T-helper 1 cell (primary cell): ENCODE data around the gene KCNH3.
"Not testable (repeated sequence)": the region's sequence is repeated elsewhere in the genome, so short reads cannot be mapped to it uniquely, and the experiment has no call there.

ENCODE experiments used
- DNase-seq, 5 donors: peaks; one replicate each; pipeline ENCODE4 v3.0.0-alpha.2; 2012 to 2020

KCNH3 gene

DNA sequence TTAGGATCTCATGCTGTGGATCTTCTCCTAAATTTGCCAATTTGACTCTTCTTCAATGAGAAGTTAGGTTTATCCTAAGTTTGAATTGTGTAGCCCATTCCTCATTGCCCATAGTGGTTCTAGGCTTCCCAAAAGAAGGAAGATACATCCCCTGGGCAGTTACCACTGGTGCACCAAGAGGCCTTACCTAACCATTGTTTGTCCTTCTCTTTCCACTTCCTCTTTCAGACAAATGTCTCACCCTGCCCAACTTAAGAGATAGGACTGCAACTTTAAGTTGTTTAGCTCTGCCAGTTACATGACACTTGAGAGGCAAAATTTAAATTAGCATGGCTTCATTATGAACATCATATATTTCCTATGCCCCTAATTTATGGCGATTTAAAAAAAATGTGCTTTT is 9.4 kb upstream of the KCNH3 start:
- DNase-seq: no peak

DNA sequence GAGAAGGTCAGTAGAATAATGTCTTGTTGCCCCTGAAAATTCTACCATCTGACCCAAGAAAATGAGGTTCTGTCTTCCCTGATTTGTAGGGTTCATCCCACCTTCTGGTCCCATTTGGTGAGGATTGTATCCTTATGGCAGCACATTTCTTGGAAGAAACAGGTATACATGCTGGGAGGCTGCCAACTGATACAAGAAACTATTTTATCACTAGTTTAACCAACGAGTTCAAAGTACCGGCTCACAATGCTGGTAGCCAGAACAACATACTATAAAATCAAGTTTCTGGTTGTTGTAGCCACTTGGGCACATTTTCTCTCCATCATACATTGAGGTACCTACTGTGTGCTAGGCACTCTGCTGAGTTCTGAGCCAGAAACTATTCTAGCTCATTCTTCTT is 7.1 kb upstream of the KCNH3 start:
- DNase-seq: no peak

DNA sequence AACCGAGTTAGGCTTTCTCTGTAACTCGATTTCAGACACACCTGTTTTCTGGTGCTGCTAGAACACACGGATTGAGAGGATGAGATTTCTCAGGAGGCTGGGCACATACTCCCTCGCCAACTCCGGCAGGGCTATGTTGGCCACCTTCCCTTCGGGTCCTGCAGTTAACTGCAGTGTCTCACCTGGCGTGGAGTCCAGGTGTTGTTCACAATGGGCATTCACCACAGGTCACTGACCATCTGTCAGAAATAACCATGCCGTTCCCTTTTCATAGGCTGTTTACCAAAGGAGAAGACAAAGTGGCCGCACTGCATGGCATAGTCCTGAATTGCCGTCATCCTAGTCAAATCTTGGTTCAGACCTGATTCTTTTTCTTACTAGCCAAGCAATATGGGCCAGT is 5.5 kb upstream of the KCNH3 start:
- no peak for DNase-seq

DNA sequence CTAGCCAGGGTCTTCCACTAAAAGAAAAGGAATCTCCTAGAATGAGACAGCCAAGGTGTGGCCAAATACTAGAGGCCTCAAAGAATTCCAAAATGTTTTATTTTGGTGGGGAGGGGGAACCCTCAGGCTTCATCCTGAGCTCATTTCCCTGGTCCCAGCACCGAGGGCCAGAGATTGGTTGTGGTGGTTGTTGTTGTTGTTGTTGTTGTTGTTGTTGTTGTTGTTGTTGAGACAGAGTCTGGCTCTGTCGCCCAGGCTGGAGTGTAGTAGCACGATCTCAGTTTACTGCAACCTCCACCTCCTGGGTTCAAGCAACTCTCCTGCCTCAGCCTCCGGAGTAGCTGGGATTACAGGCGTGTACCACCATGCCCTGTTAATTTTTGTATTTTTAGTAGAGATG is 4.7 kb upstream of the KCNH3 start:
- not testable (repeated sequence) for DNase-seq

DNA sequence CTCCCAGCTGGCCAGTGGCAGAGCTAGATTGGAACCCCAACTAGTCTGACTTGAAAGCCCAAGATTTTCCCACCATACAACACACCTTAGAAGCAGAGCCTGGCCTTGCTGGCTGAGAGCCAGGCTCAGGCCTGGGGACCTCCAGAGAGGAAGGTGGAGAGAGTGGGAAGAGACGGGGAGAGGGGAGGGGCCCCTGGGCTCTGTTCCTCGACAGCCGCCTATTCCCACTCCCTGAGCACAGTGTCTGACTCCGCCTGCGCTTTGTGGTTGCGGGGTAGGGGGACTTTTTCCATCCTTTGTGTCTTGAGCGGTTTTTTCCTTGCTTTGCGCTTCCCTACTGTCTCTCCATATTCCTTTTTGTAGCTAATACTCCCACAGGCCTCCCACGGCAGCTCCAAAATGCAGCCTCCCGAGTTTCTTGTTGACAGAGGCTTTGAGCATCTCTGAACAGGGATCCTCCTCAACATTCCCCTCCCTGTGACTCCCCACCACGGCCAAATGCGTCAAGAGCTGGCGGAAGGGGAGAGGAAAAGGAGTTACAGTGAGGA is 4.0 kb upstream of the KCNH3 start:
- no peak for DNase-seq

DNA sequence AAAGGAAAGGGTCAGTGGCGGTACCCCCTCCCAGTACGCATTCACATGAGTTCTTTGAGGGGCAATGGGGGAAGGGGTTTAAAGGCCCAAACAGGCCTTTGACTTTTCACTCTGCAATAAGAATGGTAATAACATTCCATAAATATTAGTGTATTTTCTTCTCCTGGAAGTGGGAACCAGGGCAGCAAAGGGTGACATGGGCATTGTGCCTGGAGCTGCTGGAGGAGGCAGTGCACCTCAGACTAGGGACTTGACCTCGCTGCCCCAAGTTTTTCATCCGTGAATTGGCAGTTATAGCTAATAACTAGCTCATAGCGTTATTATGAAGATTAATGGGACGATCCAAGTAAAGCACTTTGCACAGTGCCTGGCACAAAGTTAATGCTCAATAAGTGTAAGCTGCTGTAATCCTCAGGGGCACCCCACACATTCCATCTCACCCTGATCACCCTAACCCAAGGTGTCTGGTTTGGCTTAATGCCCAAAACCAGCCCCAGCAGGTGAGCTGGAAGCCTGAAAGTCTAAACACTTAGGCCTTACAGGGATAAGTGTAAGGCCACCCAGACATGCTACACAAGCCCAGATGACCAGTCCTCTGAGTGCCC is 2.8 kb upstream of the KCNH3 start:
- no peak for DNase-seq

DNA sequence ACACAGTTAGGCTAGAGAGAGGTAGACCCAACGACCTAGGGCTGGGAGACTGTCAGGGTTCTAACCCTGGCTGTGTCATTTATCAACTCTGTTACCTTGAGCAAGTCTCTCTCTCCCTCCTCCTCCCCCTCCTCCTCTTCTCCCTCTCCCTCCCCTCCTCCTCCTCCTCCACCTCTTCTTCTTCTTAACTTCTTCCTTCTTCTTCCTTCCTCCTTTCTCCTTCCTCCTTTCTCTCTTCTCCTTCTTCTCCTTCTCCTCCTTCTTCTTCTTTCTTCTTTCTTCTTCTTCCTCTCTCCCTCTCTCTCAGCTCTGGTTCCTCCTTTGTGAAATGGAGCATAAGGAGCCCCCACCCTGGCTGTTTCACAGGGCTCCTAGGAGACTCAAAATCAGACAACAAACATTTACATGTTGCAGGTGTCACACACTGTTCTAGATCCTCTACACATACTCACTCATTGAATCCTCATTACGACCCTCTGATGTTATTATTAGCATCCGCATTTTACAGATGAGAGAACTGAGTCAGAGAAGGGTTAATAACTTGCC is 2.2 kb upstream of the KCNH3 start:
- DNase-seq: no peak

DNA sequence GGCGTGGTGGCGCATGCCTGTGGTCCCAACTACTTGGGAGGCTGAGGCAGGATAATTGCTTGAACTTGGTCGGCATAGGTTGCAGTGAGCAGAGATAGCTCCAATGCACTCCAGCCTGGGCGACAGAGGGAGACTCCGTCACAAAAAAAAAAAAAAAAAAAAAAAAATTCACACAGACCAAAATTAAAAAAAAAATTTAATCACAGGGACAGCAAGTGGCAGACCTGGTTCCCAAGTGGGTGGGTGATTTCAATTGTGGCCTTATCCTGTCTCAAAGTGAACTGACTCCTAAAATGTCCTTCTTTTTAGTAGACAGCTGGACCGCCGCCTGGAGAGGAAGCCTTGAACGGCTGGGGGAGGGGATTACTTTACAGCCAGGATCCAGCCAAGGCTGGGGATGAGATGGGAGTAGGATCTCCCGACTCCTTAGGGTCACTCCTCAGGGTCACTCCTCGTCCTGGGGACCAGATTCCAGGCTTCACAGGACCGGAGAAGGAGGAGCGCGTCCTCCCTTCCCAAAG is 1.5 kb upstream of the KCNH3 start:
- DNase-seq: no peak

DNA sequence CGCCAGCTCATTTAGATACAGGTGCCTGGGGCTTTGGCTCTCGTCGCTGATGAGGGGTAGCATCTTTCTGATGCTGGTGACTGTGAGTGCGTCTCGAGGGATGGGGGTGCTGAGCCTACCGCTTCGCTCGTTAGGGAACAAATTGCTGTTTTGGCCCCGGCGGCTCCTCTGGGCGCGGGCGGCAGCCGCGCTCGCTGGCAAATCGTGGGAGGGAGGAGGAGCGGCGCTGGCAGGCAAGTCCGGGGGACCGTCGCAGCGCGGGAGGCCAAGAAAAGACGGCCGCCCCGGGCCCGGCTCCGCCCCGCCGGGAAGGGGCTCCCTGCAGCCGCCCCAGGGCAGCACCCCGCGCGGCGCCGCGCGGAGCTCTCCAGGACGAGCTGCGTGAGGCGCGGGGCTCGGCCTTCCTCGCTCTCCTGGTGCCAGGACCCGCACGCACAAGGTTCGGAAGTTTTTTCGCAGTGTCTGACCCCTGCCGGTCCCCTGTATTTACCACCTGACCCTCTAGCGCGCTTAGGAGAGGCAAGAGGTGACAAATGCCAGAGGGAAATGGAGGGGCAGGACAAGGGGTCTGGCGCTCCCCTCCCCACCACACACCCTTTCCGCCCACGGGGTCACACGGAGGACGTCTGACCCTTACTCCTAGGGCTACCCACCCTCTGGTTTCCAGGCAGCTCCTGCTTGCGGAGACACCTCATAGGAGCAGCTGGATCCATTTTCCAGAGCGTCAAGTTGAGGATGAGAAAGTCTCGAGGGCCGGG is 899 bp upstream of the KCNH3 start:
- peak in 2 of 5 donors; percentile 11 to 18 for DNase-seq

DNA sequence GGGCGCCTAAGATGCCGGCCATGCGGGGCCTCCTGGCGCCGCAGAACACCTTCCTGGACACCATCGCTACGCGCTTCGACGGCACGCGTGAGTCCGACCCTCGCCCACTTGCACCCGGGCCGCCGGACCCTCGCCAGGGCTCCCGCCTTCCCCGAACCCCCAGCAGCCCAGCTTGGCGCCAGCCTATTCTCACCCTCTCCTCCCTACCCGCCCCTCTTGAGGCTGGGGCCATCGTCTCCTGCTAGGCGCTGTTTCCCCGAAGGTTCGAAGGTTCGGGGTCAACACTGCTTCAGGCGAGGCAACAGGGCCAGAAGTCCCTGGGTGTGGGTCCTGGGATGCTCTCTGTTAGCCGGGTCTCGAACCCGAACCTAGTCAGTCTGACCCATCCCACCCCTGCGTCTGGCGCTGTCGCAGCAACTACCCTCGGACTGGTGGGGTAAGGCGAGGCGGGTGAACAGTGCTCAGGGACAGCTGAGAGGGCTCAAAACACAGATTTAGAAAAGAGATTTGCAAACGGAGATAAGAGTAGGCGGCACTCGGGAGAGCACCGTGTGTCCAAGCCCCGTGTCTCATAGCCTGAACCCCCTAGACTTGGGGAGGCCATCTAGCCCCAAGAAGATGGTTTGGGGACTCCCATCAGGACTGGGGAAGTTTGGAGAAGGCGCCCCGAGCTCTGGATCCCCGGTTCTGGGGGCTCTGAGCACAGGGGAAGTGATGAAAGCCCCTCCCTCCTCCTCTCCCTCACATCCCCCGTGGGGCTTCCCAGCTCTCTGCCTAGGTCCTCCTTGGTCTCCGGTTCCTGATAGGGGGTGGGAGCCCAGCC is 787 bp downstream of the KCNH3 start:
- no peak for DNase-seq

DNA sequence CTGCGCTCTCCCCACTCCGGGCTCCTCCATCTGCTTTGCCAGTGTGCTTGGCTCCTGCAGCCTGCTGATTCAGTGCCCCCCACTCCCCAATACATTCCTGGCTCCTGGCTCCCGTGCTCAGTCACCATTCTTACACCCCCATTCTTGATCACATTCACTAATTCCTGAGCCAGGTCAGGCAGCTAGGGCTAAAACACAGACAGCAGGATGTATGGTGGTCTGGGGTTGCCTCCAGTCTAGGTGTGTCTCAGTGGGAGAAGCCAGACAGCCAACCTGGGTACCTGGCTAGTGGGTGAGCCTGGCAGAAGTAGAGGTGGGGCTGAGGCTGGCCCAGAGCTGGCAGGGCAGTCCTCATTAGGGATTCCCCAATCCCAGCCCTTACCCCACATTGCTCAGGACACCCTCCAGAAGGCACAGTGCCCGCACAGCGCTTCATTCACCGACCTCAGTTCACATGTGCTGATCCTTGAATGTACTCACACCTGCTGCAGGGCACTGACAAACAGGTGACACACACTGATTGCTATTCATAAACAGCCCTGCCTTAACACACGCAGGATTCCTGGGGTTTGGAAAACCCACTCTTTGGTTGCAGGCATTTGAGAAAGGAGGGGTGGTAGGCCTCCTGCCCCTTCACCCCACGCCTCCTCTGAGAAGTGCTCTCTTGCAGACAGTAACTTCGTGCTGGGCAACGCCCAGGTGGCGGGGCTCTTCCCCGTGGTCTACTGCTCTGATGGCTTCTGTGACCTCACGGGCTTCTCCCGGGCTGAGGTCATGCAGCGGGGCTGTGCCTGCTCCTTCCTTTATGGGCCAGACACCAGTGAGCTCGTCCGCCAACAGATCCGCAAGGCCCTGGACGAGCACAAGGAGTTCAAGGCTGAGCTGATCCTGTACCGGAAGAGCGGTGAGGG is 1.7 kb downstream of the KCNH3 start:
- DNase-seq: no peak

DNA sequence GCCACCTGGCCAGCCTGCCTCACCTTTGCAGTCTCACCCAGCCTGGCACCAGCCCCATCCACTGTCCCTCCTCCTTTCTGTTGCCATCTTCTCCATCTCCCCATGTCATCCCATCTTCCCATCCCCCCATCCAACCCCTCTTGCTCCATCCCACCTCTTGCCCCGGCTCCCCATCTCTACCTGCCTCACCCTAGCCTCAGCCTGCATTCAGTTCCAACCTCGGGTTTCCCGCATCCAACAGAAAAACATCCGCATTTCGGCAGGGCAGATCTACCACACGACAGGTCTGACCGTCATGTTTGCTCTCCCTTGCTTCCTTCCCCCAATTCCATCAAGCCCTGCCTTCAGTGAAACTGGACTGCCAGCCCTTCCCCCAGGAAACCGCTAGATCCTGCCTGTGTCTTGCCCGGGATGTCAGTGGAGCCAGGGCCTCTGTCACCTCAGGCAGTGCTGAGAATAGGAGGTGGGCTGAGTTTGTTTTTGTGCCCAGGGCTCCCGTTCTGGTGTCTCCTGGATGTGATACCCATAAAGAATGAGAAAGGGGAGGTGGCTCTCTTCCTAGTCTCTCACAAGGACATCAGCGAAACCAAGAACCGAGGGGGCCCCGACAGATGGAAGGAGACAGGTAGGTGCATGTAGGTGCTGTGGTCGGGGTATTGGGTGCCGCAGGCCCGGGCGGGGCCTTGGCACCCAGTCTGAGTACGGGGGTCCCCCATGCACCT is 2.5 kb downstream of the KCNH3 start:
- no peak for DNase-seq

DNA sequence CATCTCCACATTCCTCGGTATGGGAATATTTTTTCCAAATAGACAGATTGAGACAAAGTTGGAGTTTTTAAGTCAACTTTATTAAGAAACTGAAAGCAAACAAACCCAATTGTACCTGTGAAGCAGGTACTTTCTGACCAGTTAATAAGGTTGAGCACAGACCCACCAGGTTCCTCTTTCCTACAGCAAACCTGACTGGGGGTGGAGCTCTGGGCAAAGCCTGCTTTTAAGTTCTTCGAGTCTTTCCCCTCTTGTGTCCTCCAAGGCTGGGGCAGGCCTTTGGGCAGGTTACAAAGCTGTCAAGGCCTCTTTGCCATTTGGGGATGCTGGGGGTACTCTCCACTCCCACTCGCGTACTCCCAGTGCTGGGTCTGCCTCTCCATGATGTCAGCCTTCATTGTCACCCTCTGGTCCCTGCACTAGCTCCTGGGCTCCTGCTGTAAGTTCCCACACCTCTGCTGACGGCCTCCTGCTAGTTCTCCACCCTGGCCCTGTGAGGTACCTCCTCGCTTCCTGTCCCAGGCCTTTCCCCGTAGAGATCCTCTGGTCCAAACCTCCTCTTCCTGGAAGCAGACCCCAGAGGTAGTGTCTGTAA is 3.2 kb downstream of the KCNH3 start:
- DNase-seq: no peak

DNA sequence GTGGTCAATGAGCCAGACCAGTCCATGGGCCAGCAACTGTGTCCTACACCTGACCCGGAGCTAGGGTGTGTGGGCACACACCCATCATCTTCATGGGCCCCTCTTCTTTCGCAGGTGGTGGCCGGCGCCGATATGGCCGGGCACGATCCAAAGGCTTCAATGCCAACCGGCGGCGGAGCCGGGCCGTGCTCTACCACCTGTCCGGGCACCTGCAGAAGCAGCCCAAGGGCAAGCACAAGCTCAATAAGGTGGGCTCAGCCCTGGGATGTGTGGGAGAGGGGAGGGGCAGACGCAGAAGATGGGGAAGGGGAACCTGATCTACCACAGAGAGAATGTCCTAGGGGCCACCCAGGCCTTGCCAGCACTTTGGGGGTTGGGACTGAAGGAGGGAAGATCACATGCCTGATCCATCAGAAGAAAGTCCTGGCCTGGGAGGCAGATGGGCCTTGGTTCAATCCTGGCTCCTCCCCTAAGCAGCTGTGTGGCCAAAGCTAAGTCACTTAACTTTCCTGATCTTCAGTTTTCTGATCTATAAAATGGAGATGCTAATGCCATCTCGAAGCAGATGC is 3.8 kb downstream of the KCNH3 start:
- no peak for DNase-seq

DNA sequence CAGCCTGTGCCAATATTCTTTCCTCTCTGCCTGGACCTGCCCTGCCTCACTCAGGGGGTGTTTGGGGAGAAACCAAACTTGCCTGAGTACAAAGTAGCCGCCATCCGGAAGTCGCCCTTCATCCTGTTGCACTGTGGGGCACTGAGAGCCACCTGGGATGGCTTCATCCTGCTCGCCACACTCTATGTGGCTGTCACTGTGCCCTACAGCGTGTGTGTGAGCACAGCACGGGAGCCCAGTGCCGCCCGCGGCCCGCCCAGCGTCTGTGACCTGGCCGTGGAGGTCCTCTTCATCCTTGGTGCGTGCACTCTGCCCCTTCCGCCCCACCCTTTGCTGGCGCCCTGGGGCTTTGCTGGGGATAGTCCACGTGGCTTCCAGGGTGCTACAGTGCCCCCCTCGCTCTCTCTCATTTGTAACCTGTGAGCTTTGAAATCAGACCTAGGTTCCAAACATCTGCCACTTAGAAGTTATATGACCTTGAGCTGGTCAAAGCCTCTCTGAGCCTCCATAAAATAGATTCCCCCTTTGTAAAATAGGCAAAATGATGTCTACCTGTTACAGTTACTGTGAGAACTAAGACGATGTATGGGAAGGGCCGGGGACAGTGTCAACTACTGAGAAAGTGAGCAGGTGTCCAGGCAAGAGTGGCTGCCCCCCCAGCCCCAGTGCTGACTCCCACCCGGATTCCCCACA is 4.5 kb downstream of the KCNH3 start:
- no peak for DNase-seq

DNA sequence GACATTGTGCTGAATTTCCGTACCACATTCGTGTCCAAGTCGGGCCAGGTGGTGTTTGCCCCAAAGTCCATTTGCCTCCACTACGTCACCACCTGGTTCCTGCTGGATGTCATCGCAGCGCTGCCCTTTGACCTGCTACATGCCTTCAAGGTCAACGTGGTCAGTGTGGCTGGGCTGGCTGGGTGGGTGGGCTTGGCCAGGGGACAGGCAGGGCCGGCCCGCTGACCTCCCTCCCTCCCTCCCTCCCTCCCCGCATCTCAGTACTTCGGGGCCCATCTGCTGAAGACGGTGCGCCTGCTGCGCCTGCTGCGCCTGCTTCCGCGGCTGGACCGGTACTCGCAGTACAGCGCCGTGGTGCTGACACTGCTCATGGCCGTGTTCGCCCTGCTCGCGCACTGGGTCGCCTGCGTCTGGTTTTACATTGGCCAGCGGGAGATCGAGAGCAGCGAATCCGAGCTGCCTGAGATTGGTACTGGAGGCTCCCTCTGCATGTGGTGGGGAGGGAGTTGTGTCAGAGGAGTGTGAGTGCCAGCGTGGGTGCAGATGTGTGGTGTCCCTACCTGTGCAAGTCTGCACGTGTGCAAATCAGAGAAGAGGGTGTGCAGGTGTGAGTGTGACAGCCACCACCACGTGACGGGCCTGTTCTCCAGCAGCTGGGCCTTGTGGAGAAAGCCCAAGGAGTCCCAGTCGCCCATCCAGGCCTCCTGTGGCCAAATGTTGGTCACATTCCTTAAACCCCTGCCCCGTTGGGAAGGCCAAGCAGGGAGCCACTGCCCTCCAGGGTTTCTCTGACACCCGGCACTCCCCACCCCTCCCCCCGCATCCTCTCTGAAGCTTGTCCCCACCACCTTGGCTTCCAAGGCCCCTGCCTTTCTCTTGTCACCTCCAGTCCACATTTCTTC is 5.3 kb downstream of the KCNH3 start:
- no peak for DNase-seq

DNA sequence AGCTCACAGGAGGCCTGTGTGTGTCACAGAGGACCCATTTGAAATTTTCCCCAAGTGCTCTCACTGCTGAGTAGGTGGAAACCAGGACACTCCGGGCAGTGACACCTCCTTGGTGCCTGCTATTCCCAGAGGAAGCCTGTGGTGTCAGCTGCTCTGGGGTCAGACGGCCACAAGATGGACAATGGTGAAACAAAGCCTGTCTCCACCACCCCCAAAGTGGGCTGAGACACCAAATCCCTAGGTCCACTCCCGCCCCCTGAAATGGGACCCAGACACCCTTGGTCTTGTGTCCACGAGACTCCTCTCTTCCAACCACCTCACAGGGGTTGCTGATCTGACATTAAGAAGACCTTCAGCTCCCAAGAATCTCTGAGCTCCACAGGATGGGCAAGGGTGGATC is 7.0 kb downstream of the KCNH3 start:
- DNase-seq: no peak

DNA sequence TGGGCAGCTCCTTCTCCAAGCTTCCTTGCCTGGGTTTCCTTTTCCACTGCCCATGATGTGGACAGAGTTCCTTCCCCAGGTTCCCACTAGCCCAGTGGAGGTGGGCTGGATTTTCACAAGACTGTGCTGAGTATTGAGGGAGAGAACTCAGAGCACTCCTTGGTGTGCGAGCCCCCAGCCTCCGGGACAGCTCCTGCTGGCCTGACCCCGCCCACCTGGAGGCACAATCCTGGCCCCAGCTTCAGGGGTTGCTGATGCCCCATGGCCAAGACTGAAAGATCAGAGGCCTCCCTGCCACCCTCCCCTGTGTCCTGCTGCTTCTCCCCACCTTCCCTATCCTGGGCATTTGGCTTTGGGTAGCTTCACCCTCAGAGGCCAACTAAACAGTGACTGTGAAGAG is 7.7 kb downstream of the KCNH3 start:
- no peak for DNase-seq
